Peyer's patch (tissue), 4 donors: ENCODE data around the gene IFITM5. TPM values are rescaled to one million over a fixed set of nuclear protein-coding genes. Genes with fewer than 3 reads are reported as not detected.
A peak's percentile ranks its signal among the peaks of the same experiment; 100 is the strongest.

Experiments used
- DNase-seq, 3 donors: peaks; one replicate each; pipeline ENCODE4 v3.0.0-alpha.2; 2017 to 2019
- H3K27ac ChIP-seq, 4 donors: fragments of 200-600 bp; sonication (generic); one replicate each; pipeline ENCODE4 v1.5.1; 2016 to 2019
- H3K27me3 ChIP-seq, 2 donors: fragments of 200-600 bp; sonication (generic); one replicate each; pipeline ENCODE4 v1.5.1; 2019
- H3K36me3 ChIP-seq, 3 donors: fragments of 200-600 bp; sonication (generic); one replicate each; pipeline ENCODE4 v1.5.1; 2016 to 2019
- H3K4me1 ChIP-seq, 4 donors: fragments of 200-600 bp; sonication (generic); one replicate each; pipeline ENCODE4 v1.5.1; 2016 to 2019
- H3K4me3 ChIP-seq, 4 donors: fragments of 200-600 bp; sonication (generic); 1 replicate in 3 of 4; 2 replicates in 1 of 4; pipeline ENCODE4 v1.5.1; 2016 to 2019; ENCODE audit warnings: mild to moderate bottlenecking in 1 of 4
- H3K9me3 ChIP-seq, 4 donors: fragments of 200-600 bp; sonication (generic); one replicate each; pipeline ENCODE4 v1.5.1; 2016 to 2019; ENCODE audit warnings: mild to moderate bottlenecking in 1 of 4
- CTCF ChIP-seq, 6 experiments: fragments of 450-650 bp in 4 of 6; fragments of 200-600 bp in 2 of 6; sonication (generic) in 1 of 6; IDR thresholded peaks; one replicate each; pipeline ENCODE4 v1.5.1; 2017 to 2019; ENCODE audit warnings: antibody characterized with exemption in 6 of 6, mild to moderate bottlenecking in 3 of 6, moderate library complexity in 1 of 6
- POLR2A ChIP-seq, 2 donors: fragments of 450-650 bp; IDR thresholded peaks; one replicate each; pipeline ENCODE4 v1.5.1; 2017; ENCODE audit warnings: antibody characterized with exemption in 2 of 2, mild to moderate bottlenecking in 2 of 2, moderate library complexity in 2 of 2
- total RNA-seq, 4 donors: library from RNA; depleted of rRNA; stranded (reverse); fragments of >200 nt; gene quantifications; one replicate each; pipeline ENCODE4 v1.1.0, GENCODE V29; 2016

The IFITM5 gene
- total RNA-seq, 4 donors from 2014 or later, result not detected

- no peak overlapping the region for H3K4me3 ChIP-seq
- peaks cover 0 to 21% (median 0%) of the 10 kb centered on the region in 3 donors for H3K36me3 ChIP-seq
- TF ChIP-seq CTCF (IDR thresholded peaks at IDR 0.05) (no peak), POLR2A (IDR thresholded peaks at IDR 0.05) (no peak)
- peaks cover 0 to 24% (median 5%) of the 10 kb centered on the region in 4 donors for H3K4me1 ChIP-seq
- peak overlapping the region in 2 of 4 donors; percentile 9 to 43 for H3K27ac ChIP-seq
- DNase-seq, result peak in 1 of 3 donors; percentile 45
- H3K9me3 ChIP-seq, result no peaks in the 10 kb centered on the region
- peaks cover 0 to 9% of the 10 kb centered on the region in 2 donors for H3K27me3 ChIP-seq
Measured at GRCh38 chr11:296171-297050, 2.9 kb downstream of the IFITM5 start.

DNA sequence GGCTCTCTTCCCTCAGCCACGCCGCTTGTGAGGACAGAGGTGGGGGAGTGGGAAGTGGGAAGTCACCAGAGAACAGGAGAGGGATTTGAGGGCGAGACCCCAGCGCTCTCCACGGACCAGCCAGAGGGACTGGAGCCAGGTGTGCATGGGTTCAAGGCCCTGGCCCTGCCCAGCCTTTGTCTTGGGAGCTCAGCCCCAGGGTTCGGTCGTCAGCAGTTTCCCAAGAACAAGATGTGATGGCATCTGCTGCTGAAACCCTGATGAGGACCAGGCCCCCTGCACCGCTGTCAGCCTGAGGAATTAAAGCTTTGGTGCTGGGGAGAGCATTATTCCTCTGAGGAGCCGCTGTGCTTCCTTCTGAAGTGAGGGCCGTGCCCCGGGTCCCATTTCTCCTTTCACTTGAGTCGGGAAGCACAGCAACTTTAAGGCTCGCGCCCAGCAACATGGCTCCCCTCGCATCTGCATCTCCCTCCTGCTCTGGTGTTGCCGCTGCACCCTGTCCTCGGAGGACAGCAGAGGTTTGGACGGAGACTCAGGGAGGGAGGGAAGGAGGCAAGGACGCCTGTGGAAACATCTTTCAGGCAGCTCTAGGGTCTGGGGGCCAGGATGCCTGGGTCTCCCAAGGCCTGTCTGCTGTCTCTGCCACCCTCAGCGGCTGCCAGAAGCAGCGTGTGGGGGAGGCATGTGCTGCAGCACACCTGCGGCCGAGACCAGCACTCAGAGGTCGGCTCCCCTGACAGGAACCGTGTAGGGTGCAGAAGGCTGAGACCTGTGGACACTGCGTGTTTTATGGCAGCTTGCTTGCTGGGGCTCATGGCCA is 3.8 kb downstream of the IFITM5 start:
- peaks cover 0 to 9% of the 10 kb centered on the region in 2 donors for H3K27me3 ChIP-seq
- H3K9me3 ChIP-seq, result no peaks in the 10 kb centered on the region
- peaks cover 0 to 21% (median 0%) of the 10 kb centered on the region in 3 donors for H3K36me3 ChIP-seq
- no peak overlapping the region for H3K27ac ChIP-seq
- no peak for TF ChIP-seq CTCF (IDR thresholded peaks at IDR 0.05)
- no peak for TF ChIP-seq POLR2A (IDR thresholded peaks at IDR 0.05)
- DNase-seq, result peak in 1 of 3 donors; percentile 45
- no peak overlapping the region for H3K4me3 ChIP-seq
- H3K4me1 ChIP-seq, result peaks cover 0 to 28% (median 5%) of the 10 kb centered on the region in 4 donors

GRCh38 chr11:294780-295179 is 4.5 kb downstream of the IFITM5 start:
- peak in 1 of 3 donors; percentile 46 for DNase-seq
- Histone ChIP-seq H3K27ac (no peak overlapping the region), H3K27me3 (peaks cover 0 to 7% of the 10 kb centered on the region in 2 donors), H3K4me3 (no peak overlapping the region), H3K4me1 (peaks cover 0 to 28% (median 7%) of the 10 kb centered on the region in 4 donors), H3K9me3 (no peaks in the 10 kb centered on the region), H3K36me3 (peaks cover 0 to 21% (median 0%) of the 10 kb centered on the region in 3 donors)
- no peak for TF ChIP-seq CTCF (IDR thresholded peaks at IDR 0.05)
- no peak for TF ChIP-seq POLR2A (IDR thresholded peaks at IDR 0.05)

GRCh38 chr11:293852-294661 is 5.3 kb downstream of the IFITM5 start:
- no peak overlapping the region for H3K27ac ChIP-seq
- H3K36me3 ChIP-seq, result peaks cover 0 to 21% (median 0%) of the 10 kb centered on the region in 3 donors
- no peak overlapping the region for H3K4me3 ChIP-seq
- no peaks in the 10 kb centered on the region for H3K27me3 ChIP-seq
- H3K4me1 ChIP-seq, result peaks cover 0 to 34% (median 8%) of the 10 kb centered on the region in 4 donors
- TF ChIP-seq CTCF (IDR thresholded peaks at IDR 0.05) (no peak), POLR2A (IDR thresholded peaks at IDR 0.05) (no peak)
- peak in 1 of 3 donors; percentile 46 for DNase-seq
- H3K9me3 ChIP-seq, result no peaks in the 10 kb centered on the region
